Measurements from ENCODE around the gene ATP12A.

Gene ATP12A

DNA sequence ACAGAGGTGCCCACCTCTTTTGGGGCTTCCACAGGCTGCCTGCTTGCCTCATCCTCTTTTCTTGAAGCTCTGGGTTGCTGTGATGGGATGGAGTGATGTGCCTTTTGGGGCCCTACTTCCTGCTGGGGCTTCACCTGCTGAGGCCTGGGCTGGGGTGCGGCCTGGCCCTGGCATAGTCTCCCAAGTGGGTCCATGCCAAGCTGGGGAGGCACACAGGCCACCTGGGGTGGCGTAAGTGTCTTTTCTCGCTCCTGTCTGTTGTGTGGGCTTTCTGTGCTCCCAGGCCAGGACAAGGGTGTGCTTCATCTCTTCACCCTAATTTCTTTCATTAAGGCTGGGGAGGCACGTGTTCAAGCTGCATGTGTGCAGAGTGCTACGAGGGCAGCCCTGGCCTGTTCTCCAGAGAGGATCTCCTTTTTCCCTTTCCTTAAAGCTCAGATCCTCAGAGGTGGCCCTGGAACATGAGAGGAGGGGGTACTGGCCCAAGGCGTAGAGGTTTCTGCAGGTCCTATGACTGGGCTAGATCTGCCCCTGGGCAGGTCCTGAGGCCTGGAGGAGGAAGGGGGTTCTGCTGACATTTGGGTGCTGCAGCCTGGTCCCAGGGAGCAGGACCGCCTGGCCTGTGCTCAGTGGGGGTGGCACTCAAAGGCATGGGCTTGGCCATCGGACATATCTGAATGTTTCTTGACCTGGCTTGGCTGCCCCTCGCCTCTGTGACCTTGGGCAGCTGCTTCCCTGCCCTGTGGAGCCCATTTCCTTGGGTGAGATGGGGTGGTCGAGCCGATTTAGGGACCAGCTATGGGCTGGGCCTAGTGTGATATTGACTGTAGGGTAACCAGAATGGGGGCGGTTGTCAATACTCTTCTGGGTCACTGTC lies 60.0 kb downstream of the ATP12A start:
- no peak for DNase-seq (ENCODE audit: low read depth, low spot score)
- in situ Hi-C loops (cut with HindIII; ENCODE audit: low sequenced_read_pairs): no loop called here
- TF ChIP-seq, protein P1, sequence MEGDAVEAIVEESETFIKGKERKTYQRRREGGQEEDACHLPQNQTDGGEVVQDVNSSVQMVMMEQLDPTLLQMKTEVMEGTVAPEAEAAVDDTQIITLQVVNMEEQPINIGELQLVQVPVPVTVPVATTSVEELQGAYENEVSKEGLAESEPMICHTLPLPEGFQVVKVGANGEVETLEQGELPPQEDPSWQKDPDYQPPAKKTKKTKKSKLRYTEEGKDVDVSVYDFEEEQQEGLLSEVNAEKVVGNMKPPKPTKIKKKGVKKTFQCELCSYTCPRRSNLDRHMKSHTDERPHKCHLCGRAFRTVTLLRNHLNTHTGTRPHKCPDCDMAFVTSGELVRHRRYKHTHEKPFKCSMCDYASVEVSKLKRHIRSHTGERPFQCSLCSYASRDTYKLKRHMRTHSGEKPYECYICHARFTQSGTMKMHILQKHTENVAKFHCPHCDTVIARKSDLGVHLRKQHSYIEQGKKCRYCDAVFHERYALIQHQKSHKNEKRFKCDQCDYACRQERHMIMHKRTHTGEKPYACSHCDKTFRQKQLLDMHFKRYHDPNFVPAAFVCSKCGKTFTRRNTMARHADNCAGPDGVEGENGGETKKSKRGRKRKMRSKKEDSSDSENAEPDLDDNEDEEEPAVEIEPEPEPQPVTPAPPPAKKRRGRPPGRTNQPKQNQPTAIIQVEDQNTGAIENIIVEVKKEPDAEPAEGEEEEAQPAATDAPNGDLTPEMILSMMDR (IDR thresholded peaks at IDR 0.05; ENCODE audit: low read depth, low read length): no peak
- no peak overlapping the region for H3K4me3 ChIP-seq (ENCODE audit: low read depth, low read length)

DNA sequence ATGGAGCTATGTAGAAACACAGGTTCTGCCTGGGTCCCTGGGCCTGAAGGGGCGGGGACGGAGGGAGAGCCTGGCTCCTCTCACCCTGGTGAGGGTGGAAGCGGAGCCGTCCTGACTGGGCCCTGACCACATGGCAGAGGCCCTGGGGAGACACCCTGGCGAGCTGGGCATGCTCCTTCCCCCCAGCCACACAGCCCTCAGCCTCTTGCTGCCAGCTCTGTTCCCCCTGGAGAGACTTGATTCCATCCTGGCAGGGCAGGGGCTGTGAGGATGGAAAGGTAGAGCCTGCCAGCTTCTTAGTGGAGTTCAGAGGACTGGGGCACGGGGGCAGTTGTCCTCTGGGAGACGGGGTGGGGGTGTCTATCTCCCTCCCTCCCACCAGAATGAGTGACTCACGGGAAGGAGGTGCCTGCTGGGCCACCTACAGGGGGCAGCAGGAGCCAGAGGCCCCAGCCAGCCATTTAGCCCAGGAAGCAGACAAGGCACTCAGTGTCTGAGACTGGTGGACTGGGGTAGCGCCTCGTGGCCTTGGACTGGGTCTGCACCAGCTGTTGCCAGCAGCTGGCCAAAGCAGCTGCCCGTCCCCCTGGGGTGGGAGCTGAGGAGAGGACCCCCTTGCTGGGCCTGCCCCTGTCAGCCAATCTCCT lies 60.9 kb downstream of the ATP12A start:
- DNase-seq (ENCODE audit: low read depth, low spot score): no peak
- TF ChIP-seq, protein P1 (IDR thresholded peaks at IDR 0.05; ENCODE audit: low read depth, low read length): peak; percentile 19
- no peak overlapping the region for H3K4me3 ChIP-seq (ENCODE audit: low read depth, low read length)
- in situ Hi-C loops (cut with HindIII; ENCODE audit: low sequenced_read_pairs): no loop called here

DNA sequence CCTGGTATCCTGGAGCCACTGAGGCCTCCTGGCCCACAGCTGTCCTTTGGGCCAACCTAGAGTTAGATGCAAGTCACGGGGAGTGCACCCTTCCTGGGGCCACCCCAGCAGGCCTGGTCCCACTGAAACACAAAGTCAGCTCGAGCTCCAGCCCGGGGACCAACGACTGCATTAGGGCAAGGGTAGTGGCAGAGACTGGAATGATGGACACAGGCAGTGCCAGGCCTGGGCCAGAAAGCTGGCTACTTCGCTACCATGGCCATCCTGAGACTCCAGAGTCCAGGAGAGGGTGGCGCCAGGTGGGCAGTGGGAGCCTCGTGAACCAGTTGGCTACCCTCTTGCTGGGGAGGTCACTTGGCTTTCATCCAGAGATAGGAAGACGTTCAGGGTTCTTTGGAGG lies 61.6 kb downstream of the ATP12A start:
- no peak overlapping the region for H3K4me3 ChIP-seq (ENCODE audit: low read depth, low read length)
- TF ChIP-seq, protein P1 (IDR thresholded peaks at IDR 0.05; ENCODE audit: low read depth, low read length): no peak
- DNase-seq (ENCODE audit: low read depth, low spot score): no peak
- in situ Hi-C loops (cut with HindIII; ENCODE audit: low sequenced_read_pairs): no loop called here

DNA sequence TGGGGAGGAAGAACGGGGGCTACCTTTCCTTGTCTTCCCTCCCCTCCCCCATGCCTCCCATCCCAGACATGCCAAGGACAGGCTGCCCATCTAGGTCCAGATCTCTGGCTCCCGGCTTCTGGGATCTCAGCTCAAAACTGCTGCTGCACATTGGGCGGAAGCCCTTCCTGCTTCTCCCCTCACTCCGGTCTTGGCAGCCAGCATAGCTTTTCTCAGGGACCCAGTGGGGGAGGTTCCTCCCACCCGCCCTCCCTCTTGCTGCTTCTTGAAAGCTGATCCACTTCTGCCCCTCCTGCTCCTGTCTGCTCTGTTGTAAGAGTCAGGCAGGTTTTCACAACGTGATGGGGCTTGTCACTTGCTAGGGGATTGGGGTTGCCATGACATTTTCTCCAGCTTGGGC lies 62.1 kb downstream of the ATP12A start:
- peak; percentile 5 for DNase-seq (ENCODE audit: low read depth, low spot score)
- TF ChIP-seq, protein P1 (IDR thresholded peaks at IDR 0.05; ENCODE audit: low read depth, low read length): no peak
- in situ Hi-C loops (cut with HindIII; ENCODE audit: low sequenced_read_pairs): no loop called here
- no peak overlapping the region for H3K4me3 ChIP-seq (ENCODE audit: low read depth, low read length)

DNA sequence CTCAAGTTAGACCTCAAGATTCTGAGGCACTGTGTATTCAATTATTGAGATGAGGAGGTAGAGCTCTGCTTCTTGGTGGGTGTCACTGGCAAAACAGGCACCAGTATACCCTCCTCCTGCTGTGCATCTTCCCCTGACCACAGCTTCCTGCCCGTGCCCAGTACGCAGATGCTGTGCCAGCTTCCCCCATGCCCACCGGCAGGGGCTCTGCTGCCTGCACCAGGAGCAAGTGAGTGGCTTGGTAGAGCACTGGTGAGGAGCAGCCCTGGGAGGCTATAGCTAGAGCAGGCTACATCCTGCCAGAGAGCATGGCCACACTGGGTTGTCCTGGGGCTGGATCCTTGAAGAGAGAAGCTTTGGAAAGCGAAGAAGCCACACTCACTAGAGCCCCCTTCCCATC lies 62.8 kb downstream of the ATP12A start:
- no peak overlapping the region for H3K4me3 ChIP-seq (ENCODE audit: low read depth, low read length)
- no peak for DNase-seq (ENCODE audit: low read depth, low spot score)
- TF ChIP-seq, protein P1 (IDR thresholded peaks at IDR 0.05; ENCODE audit: low read depth, low read length): no peak
- in situ Hi-C loops (cut with HindIII; ENCODE audit: low sequenced_read_pairs): no loop called here

DNA sequence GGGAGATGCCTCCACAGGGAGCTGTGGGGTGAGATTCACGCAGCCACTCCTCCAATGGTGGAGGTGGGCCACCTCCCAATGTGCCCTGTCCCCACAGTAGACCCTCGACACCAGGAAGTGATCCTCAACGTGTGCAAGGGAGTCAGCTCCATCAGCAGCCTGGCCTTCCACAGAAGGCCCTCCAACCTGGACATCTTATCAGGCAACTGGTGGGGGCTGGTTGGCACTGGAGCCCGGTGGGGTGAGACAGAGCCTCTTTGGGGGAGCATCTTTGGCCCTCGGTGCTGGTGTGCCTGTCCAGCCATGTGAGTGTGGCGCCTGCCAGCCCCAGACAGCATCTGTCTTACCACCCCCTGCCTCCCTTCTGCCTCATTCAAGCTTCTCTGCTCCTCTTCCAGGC lies 64.0 kb downstream of the ATP12A start:
- DNase-seq (ENCODE audit: low read depth, low spot score): no peak
- in situ Hi-C loops (cut with HindIII; ENCODE audit: low sequenced_read_pairs): no loop called here
- H3K4me3 ChIP-seq (ENCODE audit: low read depth, low read length): no peak overlapping the region
- TF ChIP-seq, protein P1 (IDR thresholded peaks at IDR 0.05; ENCODE audit: low read depth, low read length): no peak

Data from astrocyte of the spinal cord (primary cell).